GF-D8 (cell line): ENCODE data around the gene SCP2.

ENCODE experiments used
- DNase-seq: peaks from one replicate; lab custom pipeline; 2025; lab: John Stamatoyannopoulos, UW

SCP2 gene

GRCh38 chr1:53067886-53068285 lies 140.8 kb downstream of the SCP2 start:
- DNase-seq = no peak

DNA sequence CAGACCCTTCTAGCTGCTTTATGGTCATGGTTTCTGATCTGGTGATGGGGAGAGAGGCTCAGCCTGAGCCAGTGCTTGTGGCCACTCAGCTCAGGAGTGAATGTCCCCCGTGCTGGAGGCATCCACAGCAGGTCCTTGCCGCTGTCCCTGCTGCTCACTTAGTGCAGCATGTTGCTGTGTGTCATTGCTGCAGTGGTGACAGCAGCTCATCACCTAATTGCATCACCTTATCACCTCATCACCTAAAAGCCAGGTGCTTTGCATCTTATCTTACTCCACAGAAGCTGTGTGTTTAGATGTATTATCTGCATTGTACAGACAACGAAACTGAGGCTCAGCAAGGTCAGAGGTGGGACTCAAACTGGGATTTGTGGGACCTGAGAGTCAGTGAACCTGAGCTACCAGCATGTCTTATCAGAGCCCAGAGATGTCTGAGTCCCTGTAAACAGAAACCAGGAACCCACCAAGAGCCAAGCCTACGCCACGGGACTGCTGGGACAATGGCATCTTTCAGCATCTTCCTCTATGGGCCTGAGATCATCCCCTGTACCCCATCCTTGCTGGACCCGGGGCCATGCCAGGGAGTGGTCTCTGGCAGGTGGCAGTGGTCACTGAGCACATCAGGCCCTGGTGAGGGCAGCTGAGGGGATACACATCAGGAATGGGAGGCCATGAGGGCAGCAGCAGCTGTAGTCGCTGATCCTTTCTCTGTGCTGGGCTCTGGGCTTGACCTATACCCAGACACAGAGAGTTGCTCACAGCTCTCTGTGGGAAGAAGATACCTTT lies 141.4 kb downstream of the SCP2 start:
- DNase-seq = no peak

GRCh38 chr1:53069265-53069662 lies 142.2 kb downstream of the SCP2 start:
- DNase-seq = no peak

GRCh38 chr1:53069663-53070327 lies 142.7 kb downstream of the SCP2 start:
- no peak for DNase-seq

GRCh38 chr1:53070621-53071020 lies 143.5 kb downstream of the SCP2 start:
- no peak for DNase-seq

DNA sequence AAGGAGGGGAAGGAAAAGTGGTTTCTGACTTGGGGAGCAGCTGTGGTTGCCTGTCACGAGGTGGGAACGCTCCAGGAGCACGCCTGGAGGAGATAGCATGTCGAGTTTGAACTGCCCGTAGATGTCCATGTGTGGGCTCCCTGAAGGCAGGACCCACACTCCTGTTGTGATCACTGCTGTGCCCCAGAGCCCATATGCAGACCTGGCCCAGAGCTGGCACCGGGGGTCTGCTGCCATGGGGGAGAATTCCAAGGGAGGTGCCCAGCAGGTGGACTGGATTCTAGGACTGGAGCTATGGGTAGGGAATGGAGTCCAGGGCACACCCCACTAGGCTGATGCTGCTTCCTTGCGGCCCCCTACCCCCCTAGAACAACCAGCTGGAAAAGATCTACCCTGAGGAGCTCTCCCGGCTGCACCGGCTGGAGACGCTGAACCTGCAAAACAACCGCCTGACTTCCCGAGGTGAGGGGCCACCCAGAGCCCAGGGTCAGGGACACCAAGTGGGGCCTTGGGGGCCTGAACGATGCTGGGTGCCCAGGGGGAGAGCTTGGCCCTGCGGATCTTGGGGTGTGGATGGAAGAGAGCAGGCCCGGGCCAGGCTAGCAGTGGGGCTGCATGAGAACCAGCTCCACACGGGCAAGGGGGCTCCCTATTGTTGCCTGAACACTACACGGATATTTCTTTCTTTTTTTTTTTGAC lies 144.2 kb downstream of the SCP2 start:
- DNase-seq = no peak

GRCh38 chr1:53071915-53072314 lies 144.8 kb downstream of the SCP2 start:
- DNase-seq = no peak

DNA sequence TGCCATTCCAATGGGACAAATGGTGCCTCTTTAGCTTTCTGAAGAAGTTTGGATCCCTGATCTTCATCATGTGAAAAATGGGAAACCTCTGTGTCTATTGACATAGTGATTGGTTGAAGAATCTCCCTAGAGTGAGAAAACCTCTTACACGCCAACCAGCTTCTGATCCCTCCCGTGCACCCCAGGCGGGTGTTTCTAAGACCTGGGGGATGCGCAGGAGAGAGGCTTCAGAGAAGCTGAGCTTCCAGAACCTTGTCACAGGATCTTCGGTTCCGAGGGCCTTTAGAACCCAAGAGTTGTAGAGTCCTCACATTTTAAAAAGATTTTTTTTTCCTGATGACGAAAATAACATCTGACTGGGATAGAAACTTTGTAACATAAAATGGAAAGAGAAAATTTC lies 146.2 kb downstream of the SCP2 start:
- no peak for DNase-seq

GRCh38 chr1:53073868-53074311 lies 146.8 kb downstream of the SCP2 start:
- no peak for DNase-seq

DNA sequence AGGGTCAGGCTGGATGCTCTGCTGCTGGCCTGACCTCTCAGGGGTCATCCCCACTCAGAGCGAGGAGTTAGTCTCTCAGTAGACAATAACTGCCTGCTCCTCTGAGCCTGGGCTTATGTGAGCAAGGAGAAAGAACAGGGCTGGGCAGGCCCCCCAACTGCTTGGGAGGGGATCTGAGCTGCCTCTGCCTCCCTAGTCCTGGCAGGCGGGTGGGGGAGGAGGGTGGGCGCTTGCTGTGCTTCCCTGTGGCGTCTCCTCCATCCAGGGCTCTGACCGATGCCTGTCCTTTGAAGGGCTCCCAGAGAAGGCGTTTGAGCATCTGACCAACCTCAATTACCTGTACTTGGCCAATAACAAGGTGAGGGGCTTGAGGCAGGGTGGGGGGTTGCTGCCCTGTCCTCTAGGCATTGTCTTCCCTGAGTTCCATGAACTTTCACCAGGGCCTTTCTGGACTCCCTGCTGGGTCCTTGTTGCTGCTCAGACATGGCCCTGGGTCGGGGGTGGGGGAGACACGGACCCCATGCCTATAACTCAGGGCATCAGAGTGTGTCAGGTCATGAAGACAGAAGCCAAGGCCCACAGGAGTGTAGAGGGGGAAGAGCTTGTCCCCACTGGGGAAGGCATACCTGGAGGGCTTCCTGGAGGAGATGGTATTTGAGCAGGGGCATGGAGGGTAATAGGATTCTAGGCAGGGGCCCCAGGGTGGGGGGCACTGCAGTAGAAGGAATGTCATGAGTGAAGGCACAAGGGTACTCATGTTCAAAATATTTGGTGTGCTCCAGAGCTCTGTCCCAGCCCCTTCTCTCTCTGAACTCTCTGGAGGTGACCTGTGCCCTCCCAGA lies 147.5 kb downstream of the SCP2 start:
- DNase-seq = no peak

DNA sequence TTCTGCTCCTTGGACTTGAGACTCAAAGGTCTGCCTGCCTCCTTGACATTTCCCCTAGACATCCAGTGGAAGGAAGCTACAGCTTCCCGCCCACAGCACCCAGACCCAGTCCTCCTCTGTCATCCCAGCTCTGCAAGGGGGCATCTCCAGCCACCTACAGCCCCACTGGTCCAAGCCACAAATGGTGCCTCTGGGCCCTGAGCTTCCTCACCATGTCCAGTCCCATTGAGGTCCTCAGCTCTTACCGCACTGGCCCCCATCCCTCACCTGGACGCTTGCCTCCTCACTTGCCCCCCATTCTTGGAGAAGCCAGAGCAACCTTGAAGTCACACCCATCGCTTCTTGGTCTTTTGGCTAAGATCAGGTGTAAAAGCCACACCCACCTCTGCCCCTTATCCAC lies 148.1 kb downstream of the SCP2 start:
- no peak for DNase-seq

- DNase-seq = no peak
These were observed 148.7 kb downstream of the SCP2 start for GRCh38 chr1:53075761-53076163.

GRCh38 chr1:53076165-53076564 lies 149.1 kb downstream of the SCP2 start:
- DNase-seq = no peak

- DNase-seq = no peak
These were observed 149.9 kb downstream of the SCP2 start for GRCh38 chr1:53076721-53077598.

DNA sequence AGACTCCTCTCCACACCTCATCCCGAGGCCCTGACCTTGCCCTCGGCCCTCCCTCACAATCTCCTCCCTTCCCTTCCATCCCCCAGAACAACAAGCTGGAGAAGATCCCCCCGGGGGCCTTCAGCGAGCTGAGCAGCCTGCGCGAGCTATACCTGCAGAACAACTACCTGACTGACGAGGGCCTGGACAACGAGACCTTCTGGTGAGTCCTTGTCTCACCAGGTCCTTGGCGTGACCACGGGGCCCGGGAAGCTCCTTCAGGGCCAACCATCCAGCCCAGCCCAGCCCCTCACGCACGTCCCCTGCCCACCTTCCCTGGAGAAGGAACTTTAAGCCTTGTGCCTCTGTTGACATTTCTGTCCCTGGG lies 150.5 kb downstream of the SCP2 start:
- no peak for DNase-seq

GRCh38 chr1:53078333-53079101 lies 151.4 kb downstream of the SCP2 start:
- DNase-seq = no peak

DNA sequence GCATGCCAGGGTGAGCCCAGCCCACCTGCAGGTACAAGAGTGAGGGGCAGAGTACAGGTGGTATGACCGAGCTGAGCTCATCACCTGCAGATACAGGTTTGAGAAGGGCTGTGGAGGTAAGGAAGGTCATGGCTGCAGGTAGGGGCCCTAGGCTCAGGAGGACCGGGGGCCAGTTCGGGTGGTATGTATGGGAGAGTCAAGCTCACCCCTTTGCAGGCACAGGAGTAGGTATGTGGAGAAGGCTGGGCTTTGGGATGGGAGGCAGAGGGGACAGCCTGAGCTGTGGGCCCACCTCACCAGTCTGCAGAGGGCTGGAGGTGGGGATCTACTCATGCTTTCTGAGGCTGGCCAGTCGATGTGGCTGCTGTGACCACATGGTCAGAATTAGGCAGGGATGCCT lies 152.2 kb downstream of the SCP2 start:
- DNase-seq = no peak

- no peak for DNase-seq
These were observed 153.0 kb downstream of the SCP2 start for GRCh38 chr1:53080041-53080440.

GRCh38 chr1:53080769-53081168 lies 153.7 kb downstream of the SCP2 start:
- DNase-seq = no peak

GRCh38 chr1:53081384-53082066 lies 154.4 kb downstream of the SCP2 start:
- no peak for DNase-seq
